PC-3 (cell line): ENCODE results near the gene HTR3A. TPM values are rescaled to one million over a fixed set of nuclear protein-coding genes. Genes with fewer than 3 reads are reported as not detected.

ENCODE experiments used
- ATAC-seq: fragments of 200-7000 bp; cut with Tn5 transposase; 2 replicates; pipeline ENCODE4 v1.9.1; 2020; ENCODE audit warnings: mild to moderate bottlenecking, moderate library complexity
- BruUV-seq: library from RNA; stranded (reverse); fragments of 400-500 nt; replicated peaks from 2 replicates; lab custom pipeline; 2021; lab: Mats Ljungman, UMichigan
- CTCF ChIA-PET: fragments of 300-600 bp; sonication (Branson Sonifier 250); formaldehyde crosslinking; loops from one replicate; lab custom pipeline; 2022; ENCODE audit warnings: antibody characterized with exemption; lab: Charles Lee
- POLR2A ChIA-PET: fragments of 300-600 bp; sonication (Branson Sonifier 250); formaldehyde crosslinking; loops from one replicate; lab custom pipeline; 2022; ENCODE audit warnings: antibody characterized with exemption; ENCODE audit not compliant: unreplicated experiment; lab: Charles Lee
- DNase-seq: peaks from one replicate; pipeline ENCODE4 v3.0.0-alpha.2; 2015
- H2AFZ ChIP-seq: fragments of 300-600 bp; sonication (generic); 2 replicates; pipeline ENCODE4 v1.6.0; 2016; ENCODE audit warnings: antibody characterized with exemption, low read length
- H3F3A ChIP-seq: fragments of 300-600 bp; sonication (generic); one replicate; pipeline ENCODE4 v1.6.0; 2017; ENCODE audit warnings: antibody characterized with exemption, low read length, control low read depth, mild to moderate bottlenecking; ENCODE audit not compliant: unreplicated experiment
- H3K27ac ChIP-seq: fragments of 300-600 bp; sonication (generic); 2 replicates; pipeline ENCODE4 v1.5.1; 2016; ENCODE audit warnings: mild to moderate bottlenecking, low read length
- H3K27me3 ChIP-seq: fragments of 300-600 bp; sonication (generic); 2 replicates; pipeline ENCODE4 v1.6.1; 2016; ENCODE audit warnings: low read length, mixed read lengths
- H3K36me3 ChIP-seq: fragments of 300-600 bp; sonication (generic); 2 replicates; pipeline ENCODE4 v1.6.1; 2016; ENCODE audit warnings: low read depth, mixed run types, low read length, mixed read lengths
- H3K4me1 ChIP-seq: fragments of 300-600 bp; sonication (generic); 2 replicates; pipeline ENCODE4 v1.5.1; 2016; ENCODE audit warnings: low read length; ENCODE audit not compliant: insufficient read depth
- H3K4me2 ChIP-seq: fragments of 300-600 bp; sonication (generic); 2 replicates; pipeline ENCODE4 v1.6.0; 2016; ENCODE audit warnings: low read length
- H3K4me3 ChIP-seq: fragments of 300-600 bp; sonication (generic); 2 replicates; pipeline ENCODE4 v1.5.1; 2016; ENCODE audit warnings: mild to moderate bottlenecking, low read length, mixed read lengths
- H3K79me2 ChIP-seq: fragments of 300-600 bp; sonication (generic); 2 replicates; pipeline ENCODE4 v1.6.1; 2017; ENCODE audit warnings: low read length, mixed read lengths
- H3K9ac ChIP-seq: fragments of 300-600 bp; sonication (generic); 2 replicates; pipeline ENCODE4 v1.6.0; 2016; ENCODE audit warnings: mild to moderate bottlenecking, low read length
- H3K9me2 ChIP-seq: fragments of 300-600 bp; sonication (generic); replicated peaks from 2 replicates; pipeline ENCODE4 v1.6.1; 2016; ENCODE audit warnings: mixed run types, low read length, mixed read lengths
- H3K9me3 ChIP-seq: fragments of 300-600 bp; sonication (generic); 2 replicates; pipeline ENCODE4 v1.6.1; 2016; ENCODE audit warnings: low read length, mixed read lengths
- H4K20me1 ChIP-seq: fragments of 300-600 bp; sonication (generic); 2 replicates; pipeline ENCODE4 v1.6.1; 2016; ENCODE audit warnings: low read length, mixed read lengths
- EZH2 ChIP-seq: fragments of 300-600 bp; sonication (generic); IDR thresholded peaks from one replicate; pipeline ENCODE4 v1.6.1; 2017; ENCODE audit warnings: antibody characterized with exemption, mild to moderate bottlenecking, low read length; ENCODE audit not compliant: unreplicated experiment
- EZH2phosphoT487 ChIP-seq: fragments of 300-600 bp; sonication (generic); IDR thresholded peaks from 2 replicates; pipeline ENCODE4 v1.6.1; 2018; ENCODE audit warnings: mild to moderate bottlenecking, antibody characterized with exemption, low read length, borderline replicate concordance
- intact Hi-C: fragments of 100-400 bp; cut with micrococcal nuclease; formaldehyde crosslinking; loops from 2 replicates; pipeline ENCODE4 v1.9.0; 2023
- total RNA-seq: library from RNA; depleted of rRNA; stranded (reverse); fragments of >200 nt; gene quantifications from 2 replicates; pipeline ENCODE4 v1.2.3, GENCODE V29; 2014
- TF ChIP-seq, protein P1 (sequence below): fragments of 300-600 bp; sonication (generic); conservative IDR thresholded peaks from 2 replicates; pipeline ENCODE4 v1.5.1; 2017; ENCODE audit warnings: antibody characterized with exemption, low read depth, mild to moderate bottlenecking, low read length

HTR3A gene
- total RNA-seq, 1 experiment from 2014 or later = not detected

DNA sequence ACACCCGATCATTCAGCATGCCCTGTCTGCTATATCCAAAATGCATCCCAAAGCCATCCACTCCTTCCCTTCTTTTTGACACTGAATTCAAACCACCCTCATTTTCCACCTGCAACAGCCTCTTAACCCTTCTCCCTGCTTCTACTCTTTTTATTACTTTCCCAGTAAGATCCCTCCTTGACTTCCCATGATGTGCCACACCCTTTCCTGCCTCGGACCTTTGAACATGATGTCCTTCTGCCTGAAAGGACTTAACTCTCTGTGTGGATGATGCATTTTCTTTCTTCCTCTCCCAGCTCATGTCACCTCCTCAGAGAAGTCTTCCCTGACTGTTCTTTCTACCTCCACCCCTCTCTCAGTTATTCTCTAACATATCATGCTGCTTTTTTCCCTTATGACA lies 36.5 kb downstream of the HTR3A start:
- ChIA-PET POLR2A (no interaction called here), CTCF (no interaction called here)
- peaks cover 31% of the 10 kb centered on the region for H3K27me3 ChIP-seq
- no peak for ATAC-seq
- intact Hi-C loops = no loop called here
- H3K36me3 ChIP-seq = no peaks in the 10 kb centered on the region
- TF ChIP-seq EZH2phosphoT487 (no peak), EZH2 (no peak)
- TF ChIP-seq, protein P1, sequence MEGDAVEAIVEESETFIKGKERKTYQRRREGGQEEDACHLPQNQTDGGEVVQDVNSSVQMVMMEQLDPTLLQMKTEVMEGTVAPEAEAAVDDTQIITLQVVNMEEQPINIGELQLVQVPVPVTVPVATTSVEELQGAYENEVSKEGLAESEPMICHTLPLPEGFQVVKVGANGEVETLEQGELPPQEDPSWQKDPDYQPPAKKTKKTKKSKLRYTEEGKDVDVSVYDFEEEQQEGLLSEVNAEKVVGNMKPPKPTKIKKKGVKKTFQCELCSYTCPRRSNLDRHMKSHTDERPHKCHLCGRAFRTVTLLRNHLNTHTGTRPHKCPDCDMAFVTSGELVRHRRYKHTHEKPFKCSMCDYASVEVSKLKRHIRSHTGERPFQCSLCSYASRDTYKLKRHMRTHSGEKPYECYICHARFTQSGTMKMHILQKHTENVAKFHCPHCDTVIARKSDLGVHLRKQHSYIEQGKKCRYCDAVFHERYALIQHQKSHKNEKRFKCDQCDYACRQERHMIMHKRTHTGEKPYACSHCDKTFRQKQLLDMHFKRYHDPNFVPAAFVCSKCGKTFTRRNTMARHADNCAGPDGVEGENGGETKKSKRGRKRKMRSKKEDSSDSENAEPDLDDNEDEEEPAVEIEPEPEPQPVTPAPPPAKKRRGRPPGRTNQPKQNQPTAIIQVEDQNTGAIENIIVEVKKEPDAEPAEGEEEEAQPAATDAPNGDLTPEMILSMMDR = no peak
- DNase-seq = no peak
- H3K9me3 ChIP-seq = no peaks in the 10 kb centered on the region
- H3K4me2 ChIP-seq = no peak overlapping the region
- no peak overlapping the region for H2AFZ ChIP-seq
- H3K79me2 ChIP-seq = no peaks in the 10 kb centered on the region
- H3F3A ChIP-seq = no peaks in the 10 kb centered on the region
- H3K9ac ChIP-seq = no peak overlapping the region
- H4K20me1 ChIP-seq = no peaks in the 10 kb centered on the region
- no peaks in the 10 kb centered on the region for H3K9me2 ChIP-seq
- no peak overlapping the region for H3K27ac ChIP-seq
- no peaks in the 10 kb centered on the region for H3K4me1 ChIP-seq
- no peak overlapping the region for H3K4me3 ChIP-seq
- BruUV-seq = no TSS peak

DNA sequence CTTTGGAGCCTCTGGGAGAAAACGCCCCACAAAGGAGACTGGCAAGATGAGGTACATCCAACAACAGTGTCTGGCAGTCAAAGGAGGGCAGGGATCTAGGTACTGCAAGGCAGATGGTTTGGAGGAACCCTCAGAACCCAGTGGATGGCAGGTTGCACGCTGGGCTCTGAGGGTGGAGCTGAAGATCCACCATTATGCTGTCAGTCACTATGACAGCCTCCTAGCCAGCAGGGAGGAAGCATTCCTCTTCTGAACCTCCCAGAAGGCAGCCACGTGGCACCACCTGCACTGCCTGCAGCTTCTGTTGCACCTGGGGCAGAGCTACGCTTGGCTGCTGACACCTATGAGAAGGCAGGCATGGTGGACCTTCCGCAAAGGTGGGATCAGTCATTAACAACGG lies 40.2 kb downstream of the HTR3A start:
- H4K20me1 ChIP-seq = no peaks in the 10 kb centered on the region
- no peak for ATAC-seq
- H3K79me2 ChIP-seq = no peaks in the 10 kb centered on the region
- H3K4me3 ChIP-seq = no peak overlapping the region
- intact Hi-C loops = no loop called here
- no peak overlapping the region for H2AFZ ChIP-seq
- H3K27me3 ChIP-seq = peaks cover 11% of the 10 kb centered on the region; the same call in 1 of the 2 replicates
- H3K36me3 ChIP-seq = no peaks in the 10 kb centered on the region
- no peaks in the 10 kb centered on the region for H3K4me1 ChIP-seq
- DNase-seq = no peak
- H3K4me2 ChIP-seq = no peak overlapping the region
- no peaks in the 10 kb centered on the region for H3K9me3 ChIP-seq
- no TSS peak for BruUV-seq
- H3K27ac ChIP-seq = no peak overlapping the region
- ChIA-PET CTCF (interaction anchor here (0.7 kb wide), 1 partner anchor 547 kb away, joined by 3 read pairs; no protein-coding TSS in a partner anchor), POLR2A (no interaction called here)
- no peak for TF ChIP-seq EZH2phosphoT487
- TF ChIP-seq EZH2 = no peak
- TF ChIP-seq, protein P1 = no peak
- no peaks in the 10 kb centered on the region for H3F3A ChIP-seq
- no peaks in the 10 kb centered on the region for H3K9me2 ChIP-seq
- H3K9ac ChIP-seq = no peak overlapping the region

DNA sequence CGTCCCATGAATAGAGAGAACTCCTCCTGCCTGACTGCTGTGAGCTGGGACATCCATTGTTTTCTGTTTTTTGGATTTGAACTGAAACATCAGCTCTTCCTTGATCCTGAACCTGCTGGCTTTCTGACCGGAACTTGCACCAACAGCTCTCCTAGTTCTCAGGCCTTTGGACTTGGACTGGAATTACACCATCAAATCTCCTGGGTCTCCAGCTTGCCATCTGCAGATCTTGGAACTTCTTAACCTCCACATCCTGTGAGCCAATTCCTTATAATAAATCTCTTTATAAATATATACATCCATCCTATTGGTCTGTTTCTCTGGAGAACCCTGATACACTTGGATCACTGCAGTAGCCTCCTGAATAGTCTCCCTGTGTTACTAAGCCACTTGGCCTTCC lies 42.1 kb downstream of the HTR3A start:
- BruUV-seq = no TSS peak
- intact Hi-C loops = no loop called here
- POLR2A ChIA-PET = no interaction called here
- Histone ChIP-seq H3F3A (no peaks in the 10 kb centered on the region), H3K4me2 (no peak overlapping the region), H3K4me3 (no peak overlapping the region), H3K4me1 (no peaks in the 10 kb centered on the region), H3K9ac (no peak overlapping the region), H3K9me2 (no peaks in the 10 kb centered on the region), H3K27me3 (peaks cover 11% of the 10 kb centered on the region; the same call in 1 of the 2 replicates), H3K27ac (no peak overlapping the region), H4K20me1 (no peaks in the 10 kb centered on the region), H3K79me2 (no peaks in the 10 kb centered on the region), H3K9me3 (no peaks in the 10 kb centered on the region), H3K36me3 (no peaks in the 10 kb centered on the region), H2AFZ (no peak overlapping the region)
- DNase-seq = no peak
- no peak for ATAC-seq
- CTCF ChIA-PET = no interaction called here
- TF ChIP-seq, protein P1 = no peak
- TF ChIP-seq EZH2 (no peak), EZH2phosphoT487 (no peak)
